ENCODE data around the gene BROX. TPM values are rescaled to one million over a fixed set of nuclear protein-coding genes. Genes with fewer than 3 reads are reported as not detected.
"Not testable (repeated sequence)": the region's sequence is repeated elsewhere in the genome, so short reads cannot be mapped to it uniquely, and the experiment has no call there.

Gene BROX, protein sequence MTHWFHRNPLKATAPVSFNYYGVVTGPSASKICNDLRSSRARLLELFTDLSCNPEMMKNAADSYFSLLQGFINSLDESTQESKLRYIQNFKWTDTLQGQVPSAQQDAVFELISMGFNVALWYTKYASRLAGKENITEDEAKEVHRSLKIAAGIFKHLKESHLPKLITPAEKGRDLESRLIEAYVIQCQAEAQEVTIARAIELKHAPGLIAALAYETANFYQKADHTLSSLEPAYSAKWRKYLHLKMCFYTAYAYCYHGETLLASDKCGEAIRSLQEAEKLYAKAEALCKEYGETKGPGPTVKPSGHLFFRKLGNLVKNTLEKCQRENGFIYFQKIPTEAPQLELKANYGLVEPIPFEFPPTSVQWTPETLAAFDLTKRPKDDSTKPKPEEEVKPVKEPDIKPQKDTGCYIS
- total RNA-seq (ENCODE audit: low replicate concordance) = 48.5 and 74.7 TPM in 2 replicates

DNA sequence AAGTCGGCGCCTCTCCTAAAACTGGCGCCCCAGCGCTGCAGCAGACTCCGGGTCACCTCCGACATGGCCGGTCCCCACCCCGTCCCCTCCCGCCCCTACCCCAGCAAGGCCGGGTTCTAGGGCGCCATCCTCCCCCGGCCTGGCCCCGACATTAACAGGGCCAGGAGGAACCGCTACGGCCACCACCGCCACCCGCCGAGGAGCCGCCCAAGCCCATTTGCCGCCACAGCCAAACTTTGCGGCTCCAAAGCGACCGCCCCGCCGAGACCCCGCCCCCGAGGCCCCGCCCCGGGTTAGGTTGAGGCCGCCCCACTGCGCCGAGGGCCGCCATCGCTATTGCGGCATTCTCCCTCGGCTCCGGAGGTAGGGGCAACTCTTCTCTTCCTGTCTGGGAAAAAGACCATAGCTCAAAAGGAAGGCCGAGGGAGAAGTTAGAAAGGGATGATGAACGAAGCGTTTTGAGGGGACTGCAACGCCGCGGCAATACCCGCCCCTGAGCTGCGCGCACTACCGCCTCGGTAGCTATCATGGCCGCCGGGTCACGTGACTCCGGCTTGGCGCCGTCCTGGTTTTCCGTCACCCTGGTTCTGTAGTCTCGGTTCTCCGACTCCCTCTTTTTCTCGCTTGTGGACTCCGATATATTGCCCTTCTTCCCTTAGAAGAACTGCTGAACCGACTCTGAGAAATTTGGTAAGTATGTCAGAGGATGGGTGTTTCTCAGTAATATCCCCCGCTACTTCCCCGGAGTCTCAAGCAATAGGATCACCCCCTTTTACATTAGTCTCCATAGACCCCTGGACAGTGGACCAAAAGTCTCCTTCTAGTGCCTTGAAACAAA is at the start of gene BROX, which contains the start of gene AIDA:
BROX (plus strand) TSS at position 312 of the 838 bp plus-strand sequence. CDS start 3,136 bp downstream, outside the sequence.
AIDA (minus strand) TSS at position 239 of the 838 bp plus-strand sequence; CDS start at position 65, 174 bp downstream.
- Histone ChIP-seq H3K9ac (peak within 1 kb of the TSS; percentile 72), H3K9me3 (ENCODE audit: low read depth) (no peaks in the 10 kb centered on the region), H3K27ac (peak within 1 kb of the TSS; percentile 85), H3F3A (ENCODE audit: low read depth) (peaks cover 9% of the 10 kb centered on the region), H3K79me2 (ENCODE audit: low read depth) (peaks cover 62% of the 10 kb centered on the region), H3K27me3 (no peaks in the 10 kb centered on the region), H4K20me1 (ENCODE audit: low read depth) (no peaks in the 10 kb centered on the region), H3K4me1 (peaks cover 7% of the 10 kb centered on the region), H3K4me2 (peak within 1 kb of the TSS; percentile 87), H3K36me3 (no peaks in the 10 kb centered on the region), H3K4me3 (peak within 1 kb of the TSS; percentile 92), H2AFZ (replicated peaks) (peak within 1 kb of the TSS; percentile 98)
- peaks cover 3% of the 10 kb centered on the region for H3K27me3 Mint-ChIP-seq (ENCODE audit: insufficient read depth, low read depth)
- peaks cover 20% of the 10 kb centered on the region for H3K4me1 Mint-ChIP-seq
- H3K27ac Mint-ChIP-seq = peak within 1 kb of the TSS; percentile 94
- H3K4me3 Mint-ChIP-seq = peak within 1 kb of the TSS; percentile 100
- peak; percentile 94 for DNase-seq (ENCODE audit: low spot score)
- H3K9me3 Mint-ChIP-seq = no peaks in the 10 kb centered on the region
- TF ChIP-seq EZH2 (IDR thresholded peaks at IDR 0.05) (no peak), EZH2phosphoT487 (IDR thresholded peaks at IDR 0.05) (no peak)
- TF ChIP-seq, protein P1, sequence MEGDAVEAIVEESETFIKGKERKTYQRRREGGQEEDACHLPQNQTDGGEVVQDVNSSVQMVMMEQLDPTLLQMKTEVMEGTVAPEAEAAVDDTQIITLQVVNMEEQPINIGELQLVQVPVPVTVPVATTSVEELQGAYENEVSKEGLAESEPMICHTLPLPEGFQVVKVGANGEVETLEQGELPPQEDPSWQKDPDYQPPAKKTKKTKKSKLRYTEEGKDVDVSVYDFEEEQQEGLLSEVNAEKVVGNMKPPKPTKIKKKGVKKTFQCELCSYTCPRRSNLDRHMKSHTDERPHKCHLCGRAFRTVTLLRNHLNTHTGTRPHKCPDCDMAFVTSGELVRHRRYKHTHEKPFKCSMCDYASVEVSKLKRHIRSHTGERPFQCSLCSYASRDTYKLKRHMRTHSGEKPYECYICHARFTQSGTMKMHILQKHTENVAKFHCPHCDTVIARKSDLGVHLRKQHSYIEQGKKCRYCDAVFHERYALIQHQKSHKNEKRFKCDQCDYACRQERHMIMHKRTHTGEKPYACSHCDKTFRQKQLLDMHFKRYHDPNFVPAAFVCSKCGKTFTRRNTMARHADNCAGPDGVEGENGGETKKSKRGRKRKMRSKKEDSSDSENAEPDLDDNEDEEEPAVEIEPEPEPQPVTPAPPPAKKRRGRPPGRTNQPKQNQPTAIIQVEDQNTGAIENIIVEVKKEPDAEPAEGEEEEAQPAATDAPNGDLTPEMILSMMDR (IDR thresholded peaks at IDR 0.05) = no peak
- H3K36me3 Mint-ChIP-seq = peaks cover 16% of the 10 kb centered on the region

DNA sequence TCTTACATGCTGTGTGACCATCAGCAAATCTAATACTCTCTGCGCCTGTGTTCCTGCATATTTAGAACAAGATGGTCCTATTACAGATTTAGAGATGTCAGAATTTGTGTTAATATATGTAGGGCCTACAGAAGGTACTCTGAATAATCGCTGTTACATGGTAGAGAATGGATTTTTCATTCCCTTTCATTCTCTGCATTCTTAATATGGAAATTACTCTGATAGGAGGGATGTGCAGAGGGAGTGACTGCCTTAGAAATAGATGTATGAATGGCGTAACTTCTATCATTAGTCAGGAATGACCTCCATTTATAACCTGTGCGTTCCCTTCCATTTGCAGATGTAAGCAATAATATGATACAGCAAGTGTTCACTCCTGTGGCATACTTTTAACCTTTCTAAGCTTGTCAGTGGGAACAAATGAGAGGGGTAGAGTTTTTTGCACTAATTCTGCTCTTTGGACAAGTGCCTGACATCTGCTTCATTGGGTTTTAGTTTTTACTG is 48.9 kb upstream of the BROX start:
- peaks cover 18% of the 10 kb centered on the region for H3F3A ChIP-seq (ENCODE audit: low read depth)
- H2AFZ ChIP-seq (replicated peaks) = no peak overlapping the region
- Mint-ChIP-seq H3K9me3 (no peaks in the 10 kb centered on the region), H3K27ac (no peak overlapping the region), H3K36me3 (peaks cover 26% of the 10 kb centered on the region), H3K27me3 (ENCODE audit: insufficient read depth, low read depth) (no peaks in the 10 kb centered on the region), H3K4me1 (no peaks in the 10 kb centered on the region), H3K4me3 (no peak overlapping the region)
- no peaks in the 10 kb centered on the region for H4K20me1 ChIP-seq (ENCODE audit: low read depth)
- no peak overlapping the region for H3K9ac ChIP-seq
- H3K27ac ChIP-seq = no peak overlapping the region
- no peaks in the 10 kb centered on the region for H3K9me3 ChIP-seq (ENCODE audit: low read depth)
- no peak overlapping the region for H3K4me2 ChIP-seq
- no peaks in the 10 kb centered on the region for H3K4me1 ChIP-seq
- no peaks in the 10 kb centered on the region for H3K27me3 ChIP-seq
- no peak for DNase-seq (ENCODE audit: low spot score)
- peaks cover 32% of the 10 kb centered on the region for H3K36me3 ChIP-seq
- no peak overlapping the region for H3K4me3 ChIP-seq
- no peaks in the 10 kb centered on the region for H3K79me2 ChIP-seq (ENCODE audit: low read depth)
- TF ChIP-seq EZH2phosphoT487 (IDR thresholded peaks at IDR 0.05) (no peak), EZH2 (IDR thresholded peaks at IDR 0.05) (no peak)
- TF ChIP-seq, protein P1 (IDR thresholded peaks at IDR 0.05) = no peak

DNA sequence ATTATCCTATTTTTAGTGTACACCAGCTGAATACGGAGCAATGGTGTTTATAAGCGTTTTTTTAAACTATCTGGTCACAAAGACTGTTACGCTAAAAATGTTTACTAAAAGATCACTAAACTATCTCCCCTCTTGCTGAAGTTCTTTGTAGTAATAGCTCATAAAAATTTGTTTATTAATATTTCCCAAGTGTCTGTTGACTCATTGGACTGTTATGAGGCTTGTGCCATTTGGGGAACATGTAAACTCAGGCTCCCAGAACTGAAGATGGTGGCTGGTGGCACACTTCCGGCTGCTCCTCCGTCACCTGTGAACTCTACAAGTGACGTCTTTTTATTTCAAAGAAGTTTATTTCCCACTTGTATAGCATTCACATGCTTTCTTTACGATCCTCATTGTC is 46.4 kb upstream of the BROX start:
- Mint-ChIP-seq H3K27me3 (ENCODE audit: insufficient read depth, low read depth) (no peaks in the 10 kb centered on the region), H3K4me1 (no peaks in the 10 kb centered on the region), H3K9me3 (no peaks in the 10 kb centered on the region), H3K36me3 (peaks cover 19% of the 10 kb centered on the region), H3K4me3 (no peak overlapping the region), H3K27ac (no peak overlapping the region)
- Histone ChIP-seq H3K4me1 (no peaks in the 10 kb centered on the region), H2AFZ (replicated peaks) (no peak overlapping the region), H3K9me3 (ENCODE audit: low read depth) (no peaks in the 10 kb centered on the region), H3K79me2 (ENCODE audit: low read depth) (no peaks in the 10 kb centered on the region), H3K4me3 (no peak overlapping the region), H3K27me3 (no peaks in the 10 kb centered on the region), H3K9ac (no peak overlapping the region), H3F3A (ENCODE audit: low read depth) (peaks cover 17% of the 10 kb centered on the region), H3K27ac (no peak overlapping the region), H3K4me2 (no peak overlapping the region), H4K20me1 (ENCODE audit: low read depth) (no peaks in the 10 kb centered on the region), H3K36me3 (peaks cover 21% of the 10 kb centered on the region)
- TF ChIP-seq EZH2phosphoT487 (IDR thresholded peaks at IDR 0.05) = no peak
- TF ChIP-seq EZH2 (IDR thresholded peaks at IDR 0.05) = no peak
- TF ChIP-seq, protein P1 (IDR thresholded peaks at IDR 0.05) = no peak
- DNase-seq (ENCODE audit: low spot score) = no peak

DNA sequence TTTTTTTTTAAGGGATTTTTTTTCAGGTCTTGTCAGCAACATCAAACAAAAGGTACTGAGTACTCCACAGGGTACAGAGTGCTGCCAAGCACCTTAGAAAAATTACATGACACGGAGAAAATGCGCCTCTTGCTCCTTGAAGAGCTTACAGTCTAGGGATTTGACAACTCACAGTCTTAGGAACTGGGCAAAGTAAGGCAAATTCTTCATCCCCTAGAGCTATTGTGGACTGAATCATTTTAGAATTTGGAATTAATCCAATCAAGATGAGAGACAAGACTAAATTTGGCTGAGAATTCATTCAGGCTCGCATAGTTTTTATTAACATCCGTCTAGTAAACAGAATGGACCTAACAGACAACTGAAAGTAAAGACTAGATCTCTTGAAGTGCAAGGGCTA is 44.2 kb upstream of the BROX start:
- H3K27ac Mint-ChIP-seq; H3K4me3 Mint-ChIP-seq; H3K27me3 Mint-ChIP-seq (ENCODE audit: insufficient read depth, low read depth); H3K4me2 ChIP-seq; H3K27ac ChIP-seq; DNase-seq (ENCODE audit: low spot score); H3K9ac ChIP-seq; H3K4me3 ChIP-seq; H3K27me3 ChIP-seq; H3K79me2 ChIP-seq (ENCODE audit: low read depth); H3K9me3 Mint-ChIP-seq; H3K4me1 Mint-ChIP-seq; H3K9me3 ChIP-seq (ENCODE audit: low read depth); H2AFZ ChIP-seq (replicated peaks); H4K20me1 ChIP-seq (ENCODE audit: low read depth); H3K4me1 ChIP-seq: not testable (repeated sequence)
- peaks cover 22% of the 10 kb centered on the region for H3K36me3 Mint-ChIP-seq
- Histone ChIP-seq H3K36me3 (peaks cover 18% of the 10 kb centered on the region), H3F3A (ENCODE audit: low read depth) (peaks cover 17% of the 10 kb centered on the region)

DNA sequence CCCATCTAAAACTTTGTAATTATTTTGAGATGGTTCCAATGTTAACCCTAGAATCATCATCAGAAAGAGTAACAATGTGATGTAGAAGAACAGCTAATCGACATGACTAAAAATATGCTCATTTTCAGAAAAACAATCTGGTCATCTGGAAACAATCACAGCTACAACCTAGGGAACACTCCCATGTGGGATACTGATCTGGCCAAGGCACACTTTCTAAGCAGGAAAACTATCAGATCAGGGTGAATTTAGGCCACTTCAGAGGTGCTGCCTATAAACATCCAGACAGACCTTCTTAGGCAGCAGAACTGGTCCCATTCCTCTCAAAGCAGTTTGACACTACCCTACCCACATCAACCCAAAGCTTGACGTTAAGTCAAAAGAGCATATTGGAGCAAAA is 43.3 kb upstream of the BROX start:
- Histone ChIP-seq H3K36me3 (peaks cover 19% of the 10 kb centered on the region), H3F3A (ENCODE audit: low read depth) (peaks cover 17% of the 10 kb centered on the region)
- H3K9ac ChIP-seq; H3K4me1 Mint-ChIP-seq; H3K9me3 Mint-ChIP-seq; H3K4me1 ChIP-seq; H2AFZ ChIP-seq (replicated peaks); H3K27ac Mint-ChIP-seq; H3K27me3 Mint-ChIP-seq (ENCODE audit: insufficient read depth, low read depth); H4K20me1 ChIP-seq (ENCODE audit: low read depth); H3K4me3 ChIP-seq; H3K27ac ChIP-seq; DNase-seq (ENCODE audit: low spot score); H3K4me2 ChIP-seq; H3K79me2 ChIP-seq (ENCODE audit: low read depth); H3K27me3 ChIP-seq; H3K4me3 Mint-ChIP-seq; H3K9me3 ChIP-seq (ENCODE audit: low read depth): not testable (repeated sequence)
- peaks cover 22% of the 10 kb centered on the region for H3K36me3 Mint-ChIP-seq
